MM.1S (cell line): ENCODE data around the gene ADAMTS18.

ENCODE experiments used
- DNase-seq: peaks from one replicate; pipeline ENCODE4 v3.0.0-alpha.2; 2015
- H2AFZ ChIP-seq: fragments of 300-600 bp; sonication (generic); 2 replicates; pipeline ENCODE4 v1.6.0; 2016; ENCODE audit warnings: antibody characterized with exemption, low read length
- H3F3A ChIP-seq: fragments of 300-600 bp; sonication (generic); 2 replicates; pipeline ENCODE4 v1.6.1; 2016; ENCODE audit warnings: mild to moderate bottlenecking, antibody characterized with exemption, low read length, moderate library complexity, mixed read lengths; ENCODE audit not compliant: insufficient read depth
- H3K27ac ChIP-seq: fragments of 300-600 bp; sonication (generic); 2 replicates; pipeline ENCODE4 v1.5.1; 2016; ENCODE audit warnings: mild to moderate bottlenecking, low read length
- H3K27me3 ChIP-seq: fragments of 300-600 bp; sonication (generic); replicated peaks from 2 replicates; pipeline ENCODE4 v1.6.0; 2016; ENCODE audit warnings: low read length; ENCODE audit not compliant: insufficient read depth
- H3K36me3 ChIP-seq: fragments of 300-600 bp; sonication (generic); replicated peaks from 2 replicates; pipeline ENCODE4 v1.6.1; 2016; ENCODE audit warnings: mild to moderate bottlenecking, low read length, mixed read lengths; ENCODE audit not compliant: insufficient read depth
- H3K4me1 ChIP-seq: fragments of 300-600 bp; sonication (generic); 2 replicates; pipeline ENCODE4 v1.6.1; 2016; ENCODE audit warnings: low read length, mixed read lengths
- H3K4me2 ChIP-seq: fragments of 300-600 bp; sonication (generic); 2 replicates; pipeline ENCODE4 v1.6.0; 2016; ENCODE audit warnings: low read depth, low read length
- H3K4me3 ChIP-seq: fragments of 300-600 bp; sonication (generic); 2 replicates; pipeline ENCODE4 v1.5.1; 2016; ENCODE audit warnings: low read length, mixed read lengths
- H3K79me2 ChIP-seq: fragments of 300-600 bp; sonication (generic); 2 replicates; pipeline ENCODE4 v1.6.1; 2016; ENCODE audit warnings: mixed run types, low read length, mixed read lengths
- H3K9ac ChIP-seq: fragments of 300-600 bp; sonication (generic); 2 replicates; pipeline ENCODE4 v1.6.1; 2016; ENCODE audit warnings: low read length, mixed read lengths
- H3K9me2 ChIP-seq: fragments of 300-600 bp; sonication (generic); replicated peaks from 2 replicates; pipeline ENCODE4 v1.6.1; 2016; ENCODE audit warnings: mild to moderate bottlenecking, low read length, mixed read lengths; ENCODE audit not compliant: insufficient read depth
- H3K9me3 ChIP-seq: fragments of 300-600 bp; sonication (generic); replicated peaks from 2 replicates; pipeline ENCODE4 v1.6.1; 2016; ENCODE audit warnings: mild to moderate bottlenecking, low read length, mixed read lengths; ENCODE audit not compliant: insufficient read depth
- H4K20me1 ChIP-seq: fragments of 300-600 bp; sonication (generic); 2 replicates; pipeline ENCODE4 v1.6.1; 2016; ENCODE audit warnings: mild to moderate bottlenecking, low read length, moderate library complexity, mixed read lengths; ENCODE audit not compliant: insufficient read depth
- CTCF ChIP-seq: fragments of 300-600 bp; sonication (generic); IDR thresholded peaks from 2 replicates; pipeline ENCODE4 v1.5.1; 2016; ENCODE audit warnings: antibody characterized with exemption, low read length, mixed read lengths
- EZH2 ChIP-seq: fragments of 300-600 bp; sonication (generic); optimal IDR thresholded peaks from 2 replicates; pipeline ENCODE3; 2017; ENCODE audit warnings: low read depth, mild to moderate bottlenecking, antibody characterized with exemption, low read length, mixed read lengths
- EZH2phosphoT487 ChIP-seq: fragments of 300-600 bp; sonication (generic); IDR thresholded peaks from 2 replicates; pipeline ENCODE4 v1.6.1; 2018; ENCODE audit warnings: antibody characterized with exemption, low read length

Gene ADAMTS18

GRCh38 chr16:77442078-77442477, 7.2 kb upstream of the ADAMTS18 start:
- Histone ChIP-seq H3K9ac (no peak overlapping the region), H3K36me3 (no peaks in the 10 kb centered on the region), H3K4me1 (no peaks in the 10 kb centered on the region), H3K4me3 (no peak overlapping the region), H3K79me2 (no peaks in the 10 kb centered on the region), H3K9me3 (no peaks in the 10 kb centered on the region), H3K27me3 (no peaks in the 10 kb centered on the region), H3K27ac (no peak overlapping the region), H4K20me1 (no peaks in the 10 kb centered on the region), H3K9me2 (no peaks in the 10 kb centered on the region), H2AFZ (no peak overlapping the region), H3F3A (no peaks in the 10 kb centered on the region), H3K4me2 (no peak overlapping the region)
- no peak for DNase-seq
- TF ChIP-seq CTCF, result no peak
- TF ChIP-seq EZH2, result no peak
- TF ChIP-seq EZH2phosphoT487, result no peak

- TF ChIP-seq EZH2phosphoT487 (no peak), CTCF (no peak), EZH2 (no peak)
- Histone ChIP-seq H3F3A (no peaks in the 10 kb centered on the region), H3K36me3 (no peaks in the 10 kb centered on the region), H3K27me3 (no peaks in the 10 kb centered on the region), H3K4me3 (no peak overlapping the region), H2AFZ (no peak overlapping the region), H3K4me1 (no peaks in the 10 kb centered on the region), H3K9ac (no peak overlapping the region), H4K20me1 (no peaks in the 10 kb centered on the region), H3K9me3 (no peaks in the 10 kb centered on the region), H3K79me2 (no peaks in the 10 kb centered on the region), H3K4me2 (no peak overlapping the region), H3K27ac (no peak overlapping the region), H3K9me2 (no peaks in the 10 kb centered on the region)
- DNase-seq, result no peak
Measured at GRCh38 chr16:77439106-77439505, 4.3 kb upstream of the ADAMTS18 start.

- DNase-seq, result no peak
- no peaks in the 10 kb centered on the region for H3K4me1 ChIP-seq
- no peak overlapping the region for H3K9ac ChIP-seq
- H3K9me3 ChIP-seq, result no peaks in the 10 kb centered on the region
- peaks cover 3% of the 10 kb centered on the region for H3K27me3 ChIP-seq
- H3K4me2 ChIP-seq, result no peak overlapping the region
- H3K36me3 ChIP-seq, result no peaks in the 10 kb centered on the region
- H3K27ac ChIP-seq, result no peak overlapping the region
- no peaks in the 10 kb centered on the region for H4K20me1 ChIP-seq
- H3K4me3 ChIP-seq, result no peak overlapping the region
- TF ChIP-seq EZH2phosphoT487 (no peak), EZH2 (no peak), CTCF (no peak)
- no peaks in the 10 kb centered on the region for H3K79me2 ChIP-seq
- H2AFZ ChIP-seq, result no peak overlapping the region
- H3K9me2 ChIP-seq, result no peaks in the 10 kb centered on the region
- no peaks in the 10 kb centered on the region for H3F3A ChIP-seq
Measured at GRCh38 chr16:77437859-77438258, 3.0 kb upstream of the ADAMTS18 start.
